Stromal cell of bone marrow (primary cell): ENCODE data around the gene SLC16A10.
"Not testable (repeated sequence)": the region's sequence is repeated elsewhere in the genome, so short reads cannot be mapped to it uniquely, and the experiment has no call there.

ENCODE experiments used
- DNase-seq: peaks from one replicate; pipeline ENCODE4 v3.0.0-alpha.2; 2012; ENCODE audit warnings: low read depth

Gene SLC16A10

GRCh38 chr6:111086685-111087084 is 618 bp upstream of the SLC16A10 start:
- DNase-seq: no peak

GRCh38 chr6:111087871-111088667 is 766 bp downstream of the SLC16A10 start:
- no peak for DNase-seq

- no peak for DNase-seq
Measured at GRCh38 chr6:111088668-111089003, 1.3 kb downstream of the SLC16A10 start.

GRCh38 chr6:111090766-111091165 is 3.5 kb downstream of the SLC16A10 start:
- DNase-seq: no peak

GRCh38 chr6:111091987-111092386 is 4.7 kb downstream of the SLC16A10 start:
- no peak for DNase-seq

- not testable (repeated sequence) for DNase-seq
Measured at GRCh38 chr6:111095488-111095887, 8.2 kb downstream of the SLC16A10 start.

GRCh38 chr6:111096246-111096645 is 8.9 kb downstream of the SLC16A10 start:
- no peak for DNase-seq

GRCh38 chr6:111098597-111098996 is 11.3 kb downstream of the SLC16A10 start:
- no peak for DNase-seq

- DNase-seq: no peak
Measured at GRCh38 chr6:111101987-111102386, 14.7 kb downstream of the SLC16A10 start.

- DNase-seq: peak; percentile 12
Measured at GRCh38 chr6:111105578-111105977, 18.3 kb downstream of the SLC16A10 start.

- DNase-seq: no peak
Measured at GRCh38 chr6:111107589-111107988, 20.3 kb downstream of the SLC16A10 start.

GRCh38 chr6:111110036-111110435 is 22.7 kb downstream of the SLC16A10 start:
- DNase-seq: no peak

GRCh38 chr6:111113336-111114086 is 26.2 kb downstream of the SLC16A10 start:
- DNase-seq: peak; percentile 61

GRCh38 chr6:111114087-111114443 is 26.8 kb downstream of the SLC16A10 start:
- peak; percentile 6 for DNase-seq

- DNase-seq: no peak
Measured at GRCh38 chr6:111114482-111114881, 27.2 kb downstream of the SLC16A10 start.

- no peak for DNase-seq
Measured at GRCh38 chr6:111118826-111119225, 31.5 kb downstream of the SLC16A10 start.

- peak; percentile 21 for DNase-seq
Measured at GRCh38 chr6:111119571-111120329, 32.4 kb downstream of the SLC16A10 start.

GRCh38 chr6:111121789-111122350 is 34.6 kb downstream of the SLC16A10 start:
- DNase-seq: no peak

- DNase-seq: no peak
Measured at GRCh38 chr6:111122458-111123286, 35.4 kb downstream of the SLC16A10 start.

GRCh38 chr6:111124406-111124805 is 37.1 kb downstream of the SLC16A10 start:
- no peak for DNase-seq

GRCh38 chr6:111129013-111129412 is 41.7 kb downstream of the SLC16A10 start:
- DNase-seq: no peak

GRCh38 chr6:111131018-111131417 is 43.7 kb downstream of the SLC16A10 start:
- not testable (repeated sequence) for DNase-seq
